CD4-positive, CD25-positive, alpha-beta regulatory T cell (primary cell): ENCODE data around the gene RFXAP. TPM values are rescaled to one million over a fixed set of nuclear protein-coding genes. Genes with fewer than 3 reads are reported as not detected.

ENCODE experiments used
- ATAC-seq, 2 donors: fragments of 150-1000 bp; cut with Tn5 transposase; one replicate each; pipeline ENCODE4 v1.10.0; 2021; ENCODE audit warnings: low read depth in 2 of 2, moderate number of reproducible peaks in 2 of 2, moderate library complexity in 1 of 2
- DNase-seq, 3 donors: peaks; one replicate each; pipeline versions ENCODE4 v3.0.0 to v3.0.0-alpha.2; 2012 to 2022; ENCODE audit warnings: mixed read lengths in 1 of 3
- H3K27ac ChIP-seq: one replicate; pipeline ENCODE4 v1.7.0; 2013; ENCODE audit warnings: mild to moderate bottlenecking, low read length; ENCODE audit not compliant: insufficient read depth, poor library complexity, severe bottlenecking
- H3K27me3 ChIP-seq: one replicate; pipeline ENCODE4 v1.7.0; 2013; ENCODE audit warnings: low read length; ENCODE audit not compliant: control insufficient read depth, insufficient read depth
- H3K36me3 ChIP-seq: one replicate; pipeline ENCODE4 v1.7.0; 2013; ENCODE audit warnings: mild to moderate bottlenecking, low read length, moderate library complexity; ENCODE audit not compliant: control insufficient read depth, insufficient read depth
- H3K4me1 ChIP-seq: 2 replicates; pipeline ENCODE4 v1.7.0; 2013; ENCODE audit warnings: mild to moderate bottlenecking, low read length; ENCODE audit not compliant: insufficient read depth, control insufficient read depth, poor library complexity, severe bottlenecking
- H3K4me3 ChIP-seq: one replicate; pipeline ENCODE4 v1.7.0; 2013; ENCODE audit warnings: low read depth, mild to moderate bottlenecking, low read length, moderate library complexity
- H3K9me3 ChIP-seq, 2 experiments: 1 replicate in 1 of 2; 2 replicates in 1 of 2; pipeline ENCODE4 v1.7.0; 2013; ENCODE audit warnings: low read length in 2 of 2, mild to moderate bottlenecking in 1 of 2, moderate library complexity in 1 of 2; ENCODE audit not compliant: control insufficient read depth in 2 of 2
- H3K27ac Mint-ChIP-seq, 3 donors: one replicate each; pipeline ENCODE4 v1.8.0; 2020 to 2022; ENCODE audit warnings: mild to moderate bottlenecking in 3 of 3, mixed read lengths in 3 of 3, moderate library complexity in 2 of 3
- H3K27me3 Mint-ChIP-seq: one replicate; pipeline ENCODE4 v1.8.0; 2022; ENCODE audit warnings: mild to moderate bottlenecking, mixed read lengths
- H3K36me3 Mint-ChIP-seq: one replicate; pipeline ENCODE4 v1.8.0; 2020; ENCODE audit warnings: mixed read lengths
- H3K4me1 Mint-ChIP-seq, 4 donors: one replicate each; pipeline ENCODE4 v1.8.0; 2020 to 2022; ENCODE audit warnings: mixed read lengths in 4 of 4, mild to moderate bottlenecking in 1 of 4
- H3K4me3 Mint-ChIP-seq, 4 donors: one replicate each; pipeline ENCODE4 v1.8.0; 2020 to 2022; ENCODE audit warnings: mild to moderate bottlenecking in 4 of 4, mixed read lengths in 4 of 4, moderate library complexity in 3 of 4
- H3K9me3 Mint-ChIP-seq, 7 donors: one replicate each; pipeline ENCODE4 v1.8.0; 2020 to 2022; ENCODE audit warnings: mixed read lengths in 7 of 7, mild to moderate bottlenecking in 3 of 7, moderate library complexity in 2 of 7
- polyA plus RNA-seq, 4 donors: library from polyadenylated mRNA; unstranded; fragments of 300-500 nt; fragmentation: Illumina TruSeq; gene quantifications; one replicate each; pipeline ENCODE4 v1.2.3, GENCODE V29; 2021
- total RNA-seq: library from RNA; stranded (reverse); gene quantifications from one replicate; pipeline ENCODE4 v1.2.3, GENCODE V29; 2022

The RFXAP gene
- total and polyA plus RNA-seq, 5 donors from 2014 or later, result 2.4 to 7.1 (median 2.5) TPM

- Histone ChIP-seq H3K4me1 (no peaks in the 10 kb centered on the region), H3K27me3 (no peaks in the 10 kb centered on the region), H3K9me3 (no peaks in the 10 kb centered on the region), H3K27ac (no peak overlapping the region), H3K36me3 (no peaks in the 10 kb centered on the region), H3K4me3 (no peak overlapping the region)
- peak overlapping the region; percentile 20 to 64 (median 32) for H3K27ac Mint-ChIP-seq
- no peaks in the 10 kb centered on the region for H3K9me3 Mint-ChIP-seq
- peaks cover 0 to 12% (median 3%) of the 10 kb centered on the region in 4 donors for H3K4me1 Mint-ChIP-seq
- DNase-seq (no peak), ATAC-seq (no peak)
- H3K27me3 Mint-ChIP-seq, result no peaks in the 10 kb centered on the region
- peaks cover 12% of the 10 kb centered on the region for H3K36me3 Mint-ChIP-seq
- H3K4me3 Mint-ChIP-seq, result no peak overlapping the region
These were observed 18.5 kb downstream of the RFXAP start for GRCh38 chr13:36837354-36838092.

- no peak overlapping the region for H3K27ac Mint-ChIP-seq
- Histone ChIP-seq H3K27me3 (no peaks in the 10 kb centered on the region), H3K4me1 (no peaks in the 10 kb centered on the region), H3K4me3 (no peak overlapping the region), H3K9me3 (no peaks in the 10 kb centered on the region), H3K27ac (no peak overlapping the region), H3K36me3 (no peaks in the 10 kb centered on the region)
- peaks cover 0 to 12% (median 2%) of the 10 kb centered on the region in 4 donors for H3K4me1 Mint-ChIP-seq
- H3K9me3 Mint-ChIP-seq, result no peaks in the 10 kb centered on the region
- no peaks in the 10 kb centered on the region for H3K27me3 Mint-ChIP-seq
- ATAC-seq (no peak), DNase-seq (no peak)
- no peak overlapping the region for H3K4me3 Mint-ChIP-seq
- H3K36me3 Mint-ChIP-seq, result peaks cover 12% of the 10 kb centered on the region
These were observed 20.3 kb downstream of the RFXAP start for GRCh38 chr13:36839281-36839680.

- Histone ChIP-seq H3K36me3 (no peaks in the 10 kb centered on the region), H3K27me3 (no peaks in the 10 kb centered on the region), H3K4me1 (no peaks in the 10 kb centered on the region), H3K4me3 (no peak overlapping the region), H3K27ac (no peak overlapping the region), H3K9me3 (no peaks in the 10 kb centered on the region)
- DNase-seq (no peak), ATAC-seq (no peak)
- Mint-ChIP-seq H3K36me3 (peaks cover 12% of the 10 kb centered on the region), H3K27ac (no peak overlapping the region), H3K27me3 (no peaks in the 10 kb centered on the region), H3K4me3 (no peak overlapping the region), H3K4me1 (peaks cover 0 to 12% (median 1%) of the 10 kb centered on the region in 4 donors), H3K9me3 (no peaks in the 10 kb centered on the region)
These were observed 21.0 kb downstream of the RFXAP start for GRCh38 chr13:36839981-36840380.

GRCh38 chr13:36840718-36841250, 21.8 kb downstream of the RFXAP start:
- no peak overlapping the region for H3K4me3 ChIP-seq
- H3K27me3 ChIP-seq, result no peaks in the 10 kb centered on the region
- ATAC-seq, result no peak
- Mint-ChIP-seq H3K27me3 (no peaks in the 10 kb centered on the region), H3K4me1 (peaks cover 0 to 16% (median 0%) of the 10 kb centered on the region in 4 donors), H3K36me3 (peaks cover 12% of the 10 kb centered on the region), H3K27ac (peak overlapping the region in 1 of 3 donors; percentile 71), H3K9me3 (no peaks in the 10 kb centered on the region), H3K4me3 (no peak overlapping the region)
- no peak overlapping the region for H3K27ac ChIP-seq
- DNase-seq, result no peak
- no peaks in the 10 kb centered on the region for H3K9me3 ChIP-seq
- no peaks in the 10 kb centered on the region for H3K4me1 ChIP-seq
- no peaks in the 10 kb centered on the region for H3K36me3 ChIP-seq

- Mint-ChIP-seq H3K36me3 (peaks cover 12% of the 10 kb centered on the region), H3K27me3 (no peaks in the 10 kb centered on the region), H3K4me3 (no peak overlapping the region), H3K4me1 (peaks cover 0 to 16% (median 0%) of the 10 kb centered on the region in 4 donors), H3K9me3 (no peaks in the 10 kb centered on the region), H3K27ac (peak overlapping the region in 2 of 3 donors; percentile 9 to 71)
- H3K27me3 ChIP-seq, result no peaks in the 10 kb centered on the region
- H3K9me3 ChIP-seq, result no peaks in the 10 kb centered on the region
- H3K36me3 ChIP-seq, result no peaks in the 10 kb centered on the region
- no peaks in the 10 kb centered on the region for H3K4me1 ChIP-seq
- no peak overlapping the region for H3K4me3 ChIP-seq
- ATAC-seq (no peak), DNase-seq (no peak)
- no peak overlapping the region for H3K27ac ChIP-seq
These were observed 22.4 kb downstream of the RFXAP start for GRCh38 chr13:36841391-36841790.

- no peaks in the 10 kb centered on the region for H3K36me3 ChIP-seq
- DNase-seq (no peak), ATAC-seq (no peak)
- H3K4me1 ChIP-seq, result no peaks in the 10 kb centered on the region
- Mint-ChIP-seq H3K27me3 (peaks cover 11% of the 10 kb centered on the region), H3K4me3 (no peak overlapping the region), H3K9me3 (no peaks in the 10 kb centered on the region), H3K4me1 (peaks cover 0 to 4% (median 2%) of the 10 kb centered on the region in 4 donors), H3K36me3 (no peaks in the 10 kb centered on the region), H3K27ac (no peak overlapping the region)
- H3K4me3 ChIP-seq, result no peak overlapping the region
- no peaks in the 10 kb centered on the region for H3K27me3 ChIP-seq
- H3K27ac ChIP-seq, result no peak overlapping the region
- no peaks in the 10 kb centered on the region for H3K9me3 ChIP-seq
These were observed 28.6 kb downstream of the RFXAP start for GRCh38 chr13:36847606-36848005.

- DNase-seq, result peak in 1 of 3 donors; percentile 40
These were observed 29.4 kb downstream of the RFXAP start for GRCh38 chr13:36848199-36848982.

More at GRCh38 chr13:36848199-36848982, 29.4 kb downstream of the RFXAP start:
- Histone ChIP-seq H3K27ac (no peak overlapping the region), H3K4me1 (no peaks in the 10 kb centered on the region), H3K36me3 (no peaks in the 10 kb centered on the region), H3K4me3 (no peak overlapping the region), H3K27me3 (no peaks in the 10 kb centered on the region), H3K9me3 (no peaks in the 10 kb centered on the region)
- Mint-ChIP-seq H3K4me1 (peaks cover 0 to 4% (median 2%) of the 10 kb centered on the region in 4 donors), H3K4me3 (no peak overlapping the region), H3K27me3 (peaks cover 11% of the 10 kb centered on the region), H3K36me3 (no peaks in the 10 kb centered on the region), H3K9me3 (no peaks in the 10 kb centered on the region), H3K27ac (no peak overlapping the region)
- ATAC-seq, result no peak
